GM23338 (cell line): Measurements from ENCODE around the gene HIVEP3. TPM values are rescaled to one million over a fixed set of nuclear protein-coding genes. Genes with fewer than 3 reads are reported as not detected.

Experiments
- ATAC-seq: fragments of 200-7000 bp; cut with Tn5 transposase; 3 replicates; pipeline ENCODE4 v1.9.1; 2020
- DNase-seq: peaks from one replicate; pipeline ENCODE4 v3.0.0-alpha.2; 2015; ENCODE audit warnings: low spot score
- H2AFZ ChIP-seq: fragments of 200-600 bp; sonication (generic); 2 replicates; pipeline ENCODE4 v1.8.0; 2016; ENCODE audit warnings: antibody characterized with exemption, mild to moderate bottlenecking, moderate library complexity
- H3F3A ChIP-seq: fragments of 200-600 bp; sonication (generic); replicated peaks from 2 replicates; pipeline ENCODE4 v1.8.0; 2017; ENCODE audit warnings: antibody characterized with exemption, mixed run types, low read depth
- H3K27ac ChIP-seq: fragments of 200-600 bp; sonication (generic); 2 replicates; pipeline ENCODE4 v1.6.1; 2016; ENCODE audit warnings: low read depth
- H3K27me3 ChIP-seq: fragments of 200-600 bp; sonication (generic); 2 replicates; pipeline ENCODE4 v1.8.0; 2016; ENCODE audit warnings: mild to moderate bottlenecking, mixed run types, moderate library complexity; ENCODE audit not compliant: insufficient read depth
- H3K36me3 ChIP-seq: fragments of 200-600 bp; sonication (generic); 2 replicates; pipeline ENCODE4 v1.8.0; 2016; ENCODE audit warnings: mild to moderate bottlenecking; ENCODE audit not compliant: insufficient read depth
- H3K4me1 ChIP-seq: fragments of 200-600 bp; sonication (generic); 2 replicates; pipeline ENCODE4 v1.8.0; 2016; ENCODE audit warnings: mild to moderate bottlenecking, moderate library complexity; ENCODE audit not compliant: insufficient read depth
- H3K4me2 ChIP-seq: fragments of 200-600 bp; sonication (generic); 2 replicates; pipeline ENCODE4 v1.7.1; 2017; ENCODE audit warnings: mixed run types
- H3K4me3 ChIP-seq: fragments of 200-600 bp; sonication (generic); 2 replicates; pipeline ENCODE4 v1.6.1; 2016; ENCODE audit warnings: mixed run types
- H3K79me2 ChIP-seq: fragments of 200-600 bp; sonication (generic); replicated peaks from 2 replicates; pipeline ENCODE4 v1.8.0; 2017; ENCODE audit warnings: mild to moderate bottlenecking; ENCODE audit not compliant: insufficient read depth
- H3K9me2 ChIP-seq: fragments of 200-600 bp; sonication (generic); 2 replicates; pipeline ENCODE4 v1.8.0; 2017; ENCODE audit not compliant: insufficient read depth
- H4K20me1 ChIP-seq: fragments of 200-600 bp; sonication (generic); replicated peaks from 2 replicates; pipeline ENCODE4 v1.8.0; 2017; ENCODE audit warnings: mild to moderate bottlenecking; ENCODE audit not compliant: insufficient read depth
- H3K27ac Mint-ChIP-seq: 2 replicates; pipeline ENCODE4 v1.8.0; 2020; ENCODE audit warnings: inconsistent platforms, mild to moderate bottlenecking, moderate library complexity, mixed read lengths
- H3K27me3 Mint-ChIP-seq: 3 replicates; pipeline ENCODE4 v1.8.0; 2022; ENCODE audit warnings: low read depth, mild to moderate bottlenecking, moderate library complexity, mixed read lengths, inconsistent platforms; ENCODE audit not compliant: insufficient read depth, poor library complexity
- H3K36me3 Mint-ChIP-seq: 3 replicates; pipeline ENCODE4 v1.8.0; 2021; ENCODE audit warnings: low read depth, mild to moderate bottlenecking, inconsistent platforms, moderate library complexity, mixed read lengths
- H3K4me1 Mint-ChIP-seq: 3 replicates; pipeline ENCODE4 v1.8.0; 2020; ENCODE audit warnings: mild to moderate bottlenecking, inconsistent platforms, mixed read lengths
- H3K4me3 Mint-ChIP-seq: 3 replicates; pipeline ENCODE4 v1.8.0; 2021; ENCODE audit warnings: moderate library complexity, mild to moderate bottlenecking, inconsistent platforms, mixed read lengths
- H3K9me3 Mint-ChIP-seq: 3 replicates; pipeline ENCODE4 v1.8.0; 2020; ENCODE audit warnings: moderate library complexity, mild to moderate bottlenecking, inconsistent platforms, mixed read lengths
- CREB1 ChIP-seq: fragments of 250-450 bp; sonication (Bioruptor Pico); IDR thresholded peaks from 2 replicates; pipeline ENCODE4 v1.5.0; 2020; ENCODE audit warnings: low read depth, mild to moderate bottlenecking, moderate library complexity
- CTCF ChIP-seq, 2 experiments: fragments of 200-600 bp in 1 of 2; sonication (generic) in 1 of 2; conservative IDR thresholded peaks; 2 replicates each; pipeline versions ENCODE4 v1.5.1 to v1.6.1; 2016 to 2017; ENCODE audit warnings: antibody characterized with exemption in 2 of 2, low read depth in 2 of 2, mild to moderate bottlenecking in 2 of 2, moderate library complexity in 1 of 2
- EZH2 ChIP-seq: fragments of 200-600 bp; sonication (generic); IDR thresholded peaks from one replicate; pipeline ENCODE4 v1.8.0; 2017; ENCODE audit warnings: antibody characterized with exemption, mild to moderate bottlenecking, low read depth; ENCODE audit not compliant: unreplicated experiment
- JUNB ChIP-seq: IDR thresholded peaks from one replicate; pipeline ENCODE4 v1.6.1; 2016; ENCODE audit warnings: antibody characterized with exemption; ENCODE audit not compliant: unreplicated experiment
- NANOG ChIP-seq: IDR thresholded peaks from 2 replicates; pipeline ENCODE4 v1.6.1; 2016; ENCODE audit warnings: antibody characterized with exemption, borderline replicate concordance
- POLR2AphosphoS5 ChIP-seq: IDR thresholded peaks from 2 replicates; pipeline ENCODE4 v1.6.1; 2016; ENCODE audit warnings: antibody characterized with exemption, low read depth
- STAT1 ChIP-seq: IDR thresholded peaks from one replicate; pipeline ENCODE4 v1.6.1; 2016; ENCODE audit warnings: antibody characterized with exemption; ENCODE audit not compliant: unreplicated experiment
- ZNF114 ChIP-seq: fragments of 250-450 bp; sonication (Bioruptor Pico); IDR thresholded peaks from 2 replicates; pipeline ENCODE4 v1.5.0; 2020; ENCODE audit warnings: mild to moderate bottlenecking, moderate library complexity
- ZNF331 ChIP-seq: fragments of 250-450 bp; sonication (Bioruptor Pico); IDR thresholded peaks from 2 replicates; pipeline ENCODE4 v1.5.0; 2020; ENCODE audit warnings: low read depth, mild to moderate bottlenecking, moderate library complexity
- ZNF462 ChIP-seq: fragments of 250-450 bp; sonication (Bioruptor Pico); IDR thresholded peaks from 2 replicates; pipeline ENCODE4 v1.5.0; 2020; ENCODE audit warnings: mild to moderate bottlenecking, moderate library complexity
- polyA plus RNA-seq: library from polyadenylated mRNA; unstranded; fragments of >200 nt; fragmentation: Nextera tagmentation; extraction: Ambion mirVana; gene quantifications from 2 replicates; pipeline ENCODE4 v1.2.1, GENCODE V29; 2016
- total RNA-seq: library from RNA; depleted of rRNA; stranded (reverse); fragments of >200 nt; shearing (Covaris generic); gene quantifications from 2 replicates; pipeline ENCODE4 v1.2.3, GENCODE V29; 2014
- TF ChIP-seq, protein P1 (sequence below): IDR thresholded peaks from 2 replicates; pipeline ENCODE4 v1.6.1; 2016; ENCODE audit warnings: antibody characterized with exemption

Gene HIVEP3
- total and polyA plus RNA-seq, 2 experiments from 2014 or later, result 0.14 to 0.24 TPM

GRCh38 chr1:41777695-41778094 is 141.0 kb downstream of the HIVEP3 start:
- H3K36me3 ChIP-seq, result no peaks in the 10 kb centered on the region
- H3K27me3 Mint-ChIP-seq, result peaks cover 7% of the 10 kb centered on the region
- H3K27ac ChIP-seq, result no peak overlapping the region
- no peak overlapping the region for H2AFZ ChIP-seq
- no peaks in the 10 kb centered on the region for H3K79me2 ChIP-seq
- H3K4me3 ChIP-seq, result no peak overlapping the region
- H3K4me1 Mint-ChIP-seq, result peaks cover 10% of the 10 kb centered on the region; the same call in 2 of the 3 replicates
- no peaks in the 10 kb centered on the region for H3F3A ChIP-seq
- no peaks in the 10 kb centered on the region; the same call in 2 of the 3 replicates for H3K9me3 Mint-ChIP-seq
- no peak for TF ChIP-seq STAT1
- no peak for TF ChIP-seq ZNF331 (CRISPR knock-in tag)
- no peak for TF ChIP-seq JUNB
- no peak for TF ChIP-seq EZH2
- no peak overlapping the region for H3K27ac Mint-ChIP-seq
- H3K4me3 Mint-ChIP-seq, result no peak overlapping the region
- H3K36me3 Mint-ChIP-seq, result no peaks in the 10 kb centered on the region
- no peaks in the 10 kb centered on the region for H3K27me3 ChIP-seq
- no peaks in the 10 kb centered on the region for H4K20me1 ChIP-seq
- no peak for ATAC-seq
- no peaks in the 10 kb centered on the region for H3K4me1 ChIP-seq
- no peaks in the 10 kb centered on the region for H3K9me2 ChIP-seq
- H3K4me2 ChIP-seq, result no peak overlapping the region
- no peak for DNase-seq

- Histone ChIP-seq H4K20me1 (no peaks in the 10 kb centered on the region), H3K36me3 (no peaks in the 10 kb centered on the region), H3K4me2 (no peak overlapping the region), H3K79me2 (no peaks in the 10 kb centered on the region), H3F3A (no peaks in the 10 kb centered on the region), H3K4me1 (no peaks in the 10 kb centered on the region), H2AFZ (no peak overlapping the region), H3K4me3 (no peak overlapping the region), H3K9me2 (no peaks in the 10 kb centered on the region), H3K27ac (no peak overlapping the region), H3K27me3 (no peaks in the 10 kb centered on the region)
- H3K27ac Mint-ChIP-seq, result no peak overlapping the region
- peaks cover 7% of the 10 kb centered on the region for H3K27me3 Mint-ChIP-seq
- no peak for DNase-seq
- no peaks in the 10 kb centered on the region; the same call in 2 of the 3 replicates for H3K9me3 Mint-ChIP-seq
- H3K36me3 Mint-ChIP-seq, result no peaks in the 10 kb centered on the region
- ATAC-seq, result no peak
- peaks cover 10% of the 10 kb centered on the region; the same call in 2 of the 3 replicates for H3K4me1 Mint-ChIP-seq
- no peak overlapping the region for H3K4me3 Mint-ChIP-seq
- no peak for TF ChIP-seq ZNF114 (CRISPR knock-in tag)
- TF ChIP-seq, protein P1, sequence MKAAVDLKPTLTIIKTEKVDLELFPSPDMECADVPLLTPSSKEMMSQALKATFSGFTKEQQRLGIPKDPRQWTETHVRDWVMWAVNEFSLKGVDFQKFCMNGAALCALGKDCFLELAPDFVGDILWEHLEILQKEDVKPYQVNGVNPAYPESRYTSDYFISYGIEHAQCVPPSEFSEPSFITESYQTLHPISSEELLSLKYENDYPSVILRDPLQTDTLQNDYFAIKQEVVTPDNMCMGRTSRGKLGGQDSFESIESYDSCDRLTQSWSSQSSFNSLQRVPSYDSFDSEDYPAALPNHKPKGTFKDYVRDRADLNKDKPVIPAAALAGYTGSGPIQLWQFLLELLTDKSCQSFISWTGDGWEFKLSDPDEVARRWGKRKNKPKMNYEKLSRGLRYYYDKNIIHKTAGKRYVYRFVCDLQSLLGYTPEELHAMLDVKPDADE, result no peak
- TF ChIP-seq STAT1, result no peak
- TF ChIP-seq JUNB, result no peak
- TF ChIP-seq CTCF (conservative IDR thresholded peaks at IDR 0.05; ENCODE audit: low read depth in 2 of 2), result no peak
- no peak for TF ChIP-seq NANOG
- TF ChIP-seq ZNF331 (CRISPR knock-in tag), result no peak
- TF ChIP-seq POLR2AphosphoS5, result no peak
- no peak for TF ChIP-seq EZH2
- no peak for TF ChIP-seq ZNF462 (CRISPR knock-in tag)
- no peak for TF ChIP-seq CREB1 (CRISPR knock-in tag)
Measured at GRCh38 chr1:41776891-41777441, 141.8 kb downstream of the HIVEP3 start.
